A204.1 (cell line): ENCODE measurements around the gene OBSL1.

Source experiments
- FAIRE-seq: peaks from 2 replicates; lab custom pipeline; 2012; peaks lifted over from hg19 to GRCh38; lab: Jason Lieb, UNC

The OBSL1 gene

DNA sequence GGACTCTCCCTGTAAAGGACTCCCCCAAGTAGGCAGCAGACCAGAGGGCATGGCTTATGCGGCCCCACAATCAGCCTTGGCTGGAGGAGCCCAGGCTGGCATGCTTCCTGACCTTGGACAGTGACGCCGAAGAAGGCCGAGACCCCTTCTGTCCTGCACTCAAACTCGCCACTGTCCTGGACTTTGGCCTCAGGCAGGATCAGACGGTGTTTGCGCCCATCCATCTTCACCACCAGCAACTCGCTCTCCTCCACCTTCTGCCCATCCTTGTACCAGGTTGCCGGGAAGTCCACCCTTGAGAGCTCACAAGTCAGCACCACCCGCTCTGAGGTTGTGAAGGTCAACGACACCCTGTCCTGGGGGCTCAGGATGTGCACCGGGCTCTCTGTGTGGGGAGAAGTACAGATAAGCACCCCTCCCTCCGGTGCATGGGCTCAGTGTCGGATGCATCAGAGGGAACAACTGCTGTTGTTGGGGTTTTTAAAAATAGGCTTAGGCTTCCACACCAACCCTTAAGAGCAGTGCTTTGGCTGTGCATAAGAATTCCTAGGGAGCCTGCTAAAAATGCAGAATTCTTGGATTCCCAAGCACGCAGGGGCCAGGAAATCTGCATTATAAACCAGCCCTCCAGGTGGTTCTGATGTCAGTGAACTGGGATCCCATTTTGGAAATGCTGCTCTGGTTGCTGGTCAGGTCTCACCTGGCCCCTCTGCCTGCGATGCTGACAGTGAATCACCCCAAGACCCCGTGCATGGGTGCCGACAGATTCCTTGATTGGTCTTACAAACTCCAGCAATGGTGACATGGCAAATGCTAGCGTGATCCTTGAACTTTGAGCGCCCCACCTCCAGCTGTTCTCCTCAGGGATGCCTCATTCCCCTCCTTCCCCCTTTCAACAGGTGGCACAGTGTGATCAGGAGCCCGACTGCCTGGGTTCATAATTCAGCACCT is 5.9 kb downstream of the OBSL1 start:
- no peak for FAIRE-seq

DNA sequence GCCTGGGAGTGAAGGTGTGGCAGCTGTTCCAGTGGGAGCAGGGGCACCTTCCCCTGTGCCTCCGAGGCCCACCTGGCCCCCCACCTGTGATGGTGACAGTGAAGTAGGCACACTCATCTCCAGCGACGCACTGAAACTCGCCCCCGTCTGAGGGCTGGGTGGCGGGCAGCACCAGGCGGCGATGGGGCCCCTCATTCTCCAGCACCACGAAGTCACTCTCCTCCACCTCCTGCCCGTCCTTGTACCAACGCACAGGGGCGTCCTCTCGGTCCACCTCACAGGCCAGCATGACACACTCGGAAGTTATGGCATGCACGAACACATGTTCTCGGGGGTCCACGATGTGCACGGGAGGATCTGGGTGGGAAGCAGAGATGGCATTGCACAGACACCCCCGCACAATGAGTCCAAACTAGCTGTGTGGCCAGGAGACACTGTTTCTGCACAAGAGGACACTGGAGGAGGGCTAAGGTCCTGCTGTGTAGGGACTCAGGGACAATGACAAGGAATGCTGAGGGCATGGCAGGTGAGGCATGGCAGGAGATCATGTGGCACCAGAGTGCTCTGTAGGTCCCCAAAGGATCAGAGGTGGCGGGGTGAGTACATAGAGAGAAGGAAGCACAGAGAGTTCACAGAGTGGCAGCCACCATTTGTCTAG is 7.9 kb downstream of the OBSL1 start:
- no peak for FAIRE-seq

DNA sequence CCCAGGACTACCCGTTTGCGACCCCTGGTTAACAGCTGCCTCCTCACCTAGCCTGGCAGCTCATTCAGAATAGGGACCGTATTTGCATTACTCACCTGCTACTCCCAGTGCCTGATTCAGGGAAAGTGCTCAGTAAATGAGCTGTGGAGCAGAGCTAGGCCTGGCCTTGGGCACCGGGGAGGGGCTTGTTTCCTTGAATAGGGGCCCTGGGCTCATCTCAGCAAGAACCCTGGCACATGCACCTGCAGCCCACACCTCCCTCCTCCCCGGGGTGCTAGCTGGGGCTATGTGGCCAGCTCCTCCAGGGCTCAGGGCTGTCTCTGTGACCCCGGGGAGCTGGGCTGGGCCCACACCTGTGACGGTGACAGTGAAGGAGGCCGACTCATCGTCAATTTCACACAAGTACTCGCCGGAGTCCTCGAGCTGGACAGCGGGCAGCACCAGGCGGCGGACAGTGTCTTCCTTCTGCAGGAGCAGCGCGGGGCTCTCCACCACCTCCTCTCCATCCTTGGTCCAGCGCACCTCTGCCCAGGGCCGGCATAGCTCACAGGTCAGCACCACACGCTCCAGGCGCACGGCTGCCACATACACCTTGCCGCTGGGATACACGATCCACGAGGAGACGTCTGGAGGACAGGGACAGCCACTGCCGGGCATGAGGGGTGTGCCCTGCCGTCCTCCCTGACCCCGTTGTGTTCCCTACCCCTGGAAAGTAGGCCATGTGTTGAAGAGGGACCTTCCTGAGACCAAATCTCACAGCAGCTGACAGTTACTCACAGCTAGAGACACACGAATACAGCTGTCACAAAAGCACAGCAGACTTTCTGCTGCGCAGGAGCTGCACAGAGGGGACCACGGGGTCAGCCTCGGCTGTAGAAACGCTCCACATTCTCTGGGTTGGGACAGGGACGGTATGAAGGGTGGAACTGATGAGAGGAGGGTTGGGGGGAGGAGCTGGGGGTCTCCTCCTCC is 9.0 kb downstream of the OBSL1 start:
- no peak for FAIRE-seq

DNA sequence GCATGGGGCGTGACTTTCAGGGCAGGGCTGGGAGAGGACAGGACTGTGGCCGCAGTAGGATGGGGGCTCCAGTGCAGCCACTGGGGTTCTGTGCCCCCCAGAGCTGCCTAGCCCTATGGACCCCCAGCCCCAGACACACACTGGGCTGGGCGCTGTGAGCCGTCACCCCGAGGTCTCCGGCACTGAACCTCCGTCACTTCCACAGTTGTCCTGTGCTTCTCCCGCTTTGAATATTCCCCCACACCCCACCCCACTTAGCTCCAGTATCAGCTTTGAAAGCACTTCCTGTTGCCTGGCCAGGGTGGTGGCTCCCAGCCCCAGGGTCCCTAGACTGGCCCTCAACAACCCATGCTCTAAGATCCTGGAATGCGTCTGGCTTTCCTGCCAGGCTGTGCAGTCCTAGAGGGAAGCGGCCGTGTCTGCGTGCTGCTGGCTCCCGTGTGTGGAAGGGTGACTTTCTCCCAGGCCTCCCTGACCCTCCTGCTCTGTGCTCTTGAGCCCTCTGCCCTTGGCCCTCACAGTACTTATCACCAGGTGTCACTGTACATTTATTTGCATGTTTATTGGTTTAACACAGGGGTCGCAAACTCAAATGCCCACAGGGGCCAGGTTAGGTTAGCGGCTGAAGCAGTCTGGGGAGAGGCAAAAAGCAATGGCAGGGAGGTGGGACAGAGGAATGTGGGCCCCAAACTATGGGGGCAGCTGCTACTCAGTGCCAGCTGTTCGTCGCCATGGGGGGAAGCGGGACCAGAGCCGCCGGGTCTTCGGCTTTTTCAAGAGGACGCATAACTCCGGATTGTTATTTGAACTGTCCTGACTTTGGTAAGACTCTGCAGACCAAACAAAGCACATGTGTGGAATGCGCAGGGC is 9.9 kb downstream of the OBSL1 start:
- no peak for FAIRE-seq

DNA sequence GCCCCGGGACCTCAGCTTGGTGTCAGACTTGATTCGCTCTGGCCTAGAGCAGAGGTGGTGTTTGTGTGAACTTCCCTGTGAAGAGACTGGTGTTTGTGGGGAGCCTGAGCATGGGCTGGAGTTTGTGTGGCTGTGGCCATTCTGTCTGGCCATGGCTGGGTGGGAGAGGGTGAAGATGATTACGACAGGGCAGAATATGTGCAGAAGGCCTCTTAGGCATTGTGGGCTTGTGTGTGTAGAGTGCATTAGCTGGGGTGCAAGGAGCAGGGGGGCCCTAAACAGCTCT is 10.5 kb downstream of the OBSL1 start:
- FAIRE-seq = no peak

DNA sequence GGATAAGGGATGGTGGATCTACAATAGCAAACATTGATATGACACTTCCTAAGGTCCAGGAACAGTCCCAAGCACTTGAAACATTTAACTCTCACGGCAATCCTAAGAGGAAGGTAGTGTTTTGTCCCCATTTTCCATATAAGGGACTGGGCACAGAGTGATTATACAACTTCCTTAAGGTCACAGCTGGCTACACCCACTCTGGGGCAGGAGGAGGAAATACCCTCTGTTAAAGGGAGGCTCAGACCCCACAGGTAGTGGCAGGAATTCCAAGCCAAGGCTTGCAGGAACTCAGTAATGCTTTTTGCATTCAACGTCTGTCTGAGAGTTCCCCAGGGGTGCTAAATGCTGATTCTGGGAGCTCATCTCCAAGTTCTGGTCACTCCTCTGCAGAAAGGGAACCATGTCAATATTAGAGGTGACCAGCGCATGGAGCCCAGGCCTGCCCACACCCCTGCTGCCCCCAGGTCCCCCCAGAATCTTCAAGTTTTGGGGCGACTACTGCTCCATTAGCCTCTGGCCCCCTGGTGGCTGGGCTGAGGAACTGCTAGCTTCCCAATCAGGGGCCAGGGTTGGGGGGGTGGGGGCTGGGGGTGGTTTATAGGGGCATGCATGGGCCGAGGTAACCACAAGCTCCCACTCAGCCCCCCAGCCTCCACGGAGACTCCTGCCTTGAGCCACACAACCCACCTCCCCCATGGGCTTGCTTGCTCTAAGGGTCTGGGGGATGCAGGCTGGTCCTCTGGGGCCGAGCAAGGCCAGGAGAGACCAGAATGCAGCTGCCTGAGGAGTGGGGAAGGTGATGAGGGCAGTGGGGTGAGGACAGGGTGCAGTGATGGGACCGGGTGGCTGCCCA is 11.1 kb downstream of the OBSL1 start:
- FAIRE-seq = no peak

DNA sequence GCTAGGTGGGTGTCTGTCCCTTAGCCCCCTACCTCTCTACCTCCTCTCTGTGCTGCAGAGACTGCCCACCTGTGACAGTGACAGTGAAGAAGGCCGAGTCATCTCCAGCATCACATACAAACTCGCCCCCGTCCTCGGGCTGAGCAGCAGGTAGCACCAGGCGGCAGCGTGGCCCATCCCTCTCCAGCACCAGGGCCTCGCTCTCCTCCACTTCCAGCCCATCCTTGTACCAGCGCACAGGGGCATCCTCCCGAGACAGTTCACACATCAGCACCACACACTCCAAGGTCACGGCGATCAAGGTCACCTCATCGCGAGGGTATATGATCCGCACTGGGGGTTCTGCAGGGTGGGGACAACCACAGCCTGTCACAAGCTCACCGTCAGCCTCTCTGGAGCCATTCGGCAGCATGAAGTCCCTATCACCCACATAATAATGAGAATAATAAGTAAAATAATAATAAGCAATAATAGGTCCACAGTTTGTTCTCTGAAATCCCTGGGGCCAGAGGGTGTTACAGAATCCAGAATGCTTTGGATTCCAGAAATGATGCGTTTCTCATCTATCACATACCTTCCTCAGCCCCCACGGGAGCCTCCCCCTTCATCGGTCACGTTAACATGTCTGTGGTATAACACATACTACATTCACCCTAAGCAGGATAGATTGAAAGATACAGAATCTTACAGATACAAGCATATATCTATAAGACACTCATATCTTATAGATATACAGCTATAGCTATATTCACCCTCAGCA is 12.0 kb downstream of the OBSL1 start:
- no peak for FAIRE-seq

DNA sequence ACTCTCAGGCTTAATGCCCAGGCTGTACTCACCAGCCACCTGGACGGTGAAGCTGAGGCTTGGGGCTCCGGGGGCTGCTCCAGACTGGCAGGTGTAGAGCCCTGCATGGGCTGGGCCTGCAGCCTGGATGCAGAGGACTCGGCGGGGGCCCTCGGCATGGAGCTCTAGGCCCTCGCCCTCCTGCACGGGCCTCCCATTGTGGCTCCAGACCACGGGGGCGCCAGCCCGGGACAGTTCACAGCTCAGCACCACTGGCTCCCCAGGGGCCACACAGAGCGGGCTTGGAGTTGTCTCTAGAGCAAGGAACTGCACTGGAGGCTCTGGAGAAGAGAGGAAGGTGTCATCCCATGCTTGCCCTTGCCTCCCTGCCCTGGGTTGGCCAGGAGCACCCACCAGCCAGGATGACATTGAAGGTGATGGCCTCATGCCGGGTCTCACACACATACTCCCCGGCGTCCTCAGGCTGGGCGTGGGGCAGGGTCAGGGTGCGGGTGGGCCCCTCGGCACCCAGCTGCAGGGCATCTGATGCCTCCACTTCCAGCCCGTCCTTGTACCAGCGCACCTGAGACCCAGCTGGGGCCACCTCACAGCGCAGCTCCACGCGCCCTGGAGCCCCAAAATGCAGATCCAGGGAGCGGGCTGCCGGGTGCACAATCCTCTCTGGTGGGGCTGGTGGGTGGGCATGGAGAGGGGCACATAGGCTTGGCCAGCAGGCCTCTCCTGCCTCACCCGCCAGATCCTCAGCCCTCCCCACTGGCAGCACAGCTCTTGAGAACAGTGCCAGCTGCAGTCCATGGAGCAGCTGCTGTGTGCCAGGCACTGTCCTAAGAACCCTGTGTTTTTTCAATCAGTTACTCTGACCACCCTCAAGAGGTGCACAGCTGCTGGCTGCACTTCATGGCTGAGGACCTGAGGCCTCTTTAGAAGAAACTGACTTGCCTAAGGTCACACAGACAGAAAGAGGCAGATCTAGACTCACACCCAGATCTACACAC is 13.3 kb downstream of the OBSL1 start:
- no peak for FAIRE-seq

DNA sequence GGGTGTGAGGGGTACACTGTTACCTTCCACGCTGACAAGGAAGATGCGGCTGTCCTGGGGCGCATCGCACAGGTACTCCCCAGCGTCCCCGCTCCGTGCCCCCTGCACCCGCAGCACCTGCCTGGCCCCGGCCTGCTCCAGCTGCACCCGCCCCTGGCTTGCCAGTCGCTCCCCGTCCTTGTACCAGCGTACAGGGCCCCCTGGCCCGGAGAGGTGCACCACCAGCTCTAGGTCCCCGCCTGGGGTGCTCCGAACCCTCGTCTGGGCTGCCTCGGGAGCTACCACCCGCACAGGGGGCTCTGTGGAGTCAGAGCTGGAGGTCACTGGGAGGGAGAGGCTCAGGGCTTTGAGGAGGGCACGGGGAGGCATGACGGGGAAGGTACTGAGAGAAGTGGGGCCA is 14.0 kb downstream of the OBSL1 start:
- no peak for FAIRE-seq

DNA sequence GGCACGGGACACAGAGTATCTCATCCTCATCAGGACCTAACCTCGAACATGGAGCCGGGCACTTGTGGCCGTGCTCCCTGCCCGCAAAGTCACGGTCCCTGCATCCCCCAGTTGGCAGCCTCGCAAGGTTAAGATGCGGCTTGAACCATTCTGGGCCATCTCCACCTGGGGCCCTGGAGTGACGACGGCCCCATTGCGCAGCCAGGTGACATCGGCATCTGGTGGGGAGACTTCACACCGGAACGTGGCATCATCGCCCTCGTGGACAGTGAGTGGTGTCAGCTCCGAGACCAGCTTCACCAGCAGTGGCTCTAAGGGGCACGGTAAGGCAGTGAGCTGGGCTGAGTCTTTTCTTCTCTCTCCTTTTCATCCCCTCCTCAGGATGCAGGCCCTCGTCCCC is 14.9 kb downstream of the OBSL1 start:
- FAIRE-seq = no peak

DNA sequence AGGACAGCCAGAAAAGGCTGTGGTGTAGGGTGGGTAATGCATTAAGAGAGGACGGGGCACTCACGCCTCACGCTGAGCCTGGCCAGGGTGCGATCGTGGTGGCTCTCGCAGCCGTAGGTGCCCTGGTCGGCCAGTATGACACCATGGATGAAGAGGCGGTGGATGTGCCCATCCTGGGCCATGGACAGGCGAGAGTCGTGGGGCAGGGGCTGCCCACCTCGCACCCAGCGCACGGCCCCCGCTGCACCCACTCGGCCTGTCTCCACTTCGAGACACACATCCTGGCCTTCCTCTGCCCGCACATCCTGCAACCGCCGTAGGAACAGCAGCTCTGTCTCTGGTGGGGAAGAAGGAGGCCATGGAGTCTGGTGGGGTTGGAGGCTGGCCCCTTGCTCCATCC is 15.4 kb downstream of the OBSL1 start:
- FAIRE-seq = no peak

DNA sequence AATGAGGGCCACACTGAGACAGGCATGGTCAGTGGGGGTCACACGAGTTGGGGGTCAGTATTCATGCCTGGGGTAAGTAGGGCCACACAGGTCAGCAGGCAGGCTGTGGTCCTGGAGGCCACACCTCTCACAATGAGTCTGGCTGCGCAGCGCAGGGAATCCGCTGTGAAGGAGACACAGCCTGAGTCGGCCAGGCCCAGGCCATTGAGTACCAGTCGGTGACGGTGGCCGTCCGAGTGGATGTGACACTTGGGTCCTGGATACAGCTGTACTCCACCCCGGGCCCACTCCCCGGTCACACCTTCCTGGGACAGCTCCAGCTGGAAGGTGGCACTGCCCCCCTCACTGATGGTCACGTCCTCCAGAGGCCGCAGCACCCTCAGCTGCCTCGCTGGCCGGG is 17.0 kb downstream of the OBSL1 start:
- FAIRE-seq = no peak

DNA sequence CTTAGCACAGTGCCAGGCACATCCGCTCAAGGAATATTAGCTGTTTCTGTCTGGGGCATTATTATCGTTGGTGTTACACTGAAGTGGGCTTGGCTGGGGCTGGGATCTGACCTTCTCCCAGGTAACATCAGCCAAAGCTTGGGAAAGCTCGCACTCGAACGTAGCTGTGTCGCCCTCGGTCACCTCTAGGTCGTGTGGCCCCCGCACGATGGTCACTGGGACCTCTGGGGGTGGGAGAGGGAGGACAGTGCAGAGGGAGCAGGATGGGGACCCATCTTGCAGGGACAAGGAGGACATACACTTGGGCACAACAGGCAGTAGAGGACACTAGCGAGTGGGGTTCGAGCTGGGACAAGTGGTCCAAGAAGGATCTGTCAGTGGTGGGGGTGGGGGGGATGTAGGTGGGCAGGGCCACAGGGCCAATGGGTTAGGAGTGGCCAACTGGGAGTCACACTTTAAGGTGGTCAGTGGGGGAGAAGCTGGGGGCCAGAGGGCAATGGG is 17.8 kb downstream of the OBSL1 start:
- FAIRE-seq = no peak

DNA sequence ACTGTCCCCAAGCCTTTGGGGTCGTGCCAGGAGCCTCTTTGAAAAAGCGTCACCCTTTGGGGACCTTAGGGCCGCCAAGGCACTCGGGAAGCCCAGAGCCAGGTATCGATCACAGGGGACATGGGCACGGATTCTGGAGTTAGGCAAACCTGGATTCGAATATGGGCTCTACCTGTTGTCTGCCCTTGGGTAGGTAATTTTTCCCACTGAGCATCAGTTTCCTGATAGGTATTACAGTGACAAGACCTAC is 18.2 kb downstream of the OBSL1 start:
- FAIRE-seq = no peak

DNA sequence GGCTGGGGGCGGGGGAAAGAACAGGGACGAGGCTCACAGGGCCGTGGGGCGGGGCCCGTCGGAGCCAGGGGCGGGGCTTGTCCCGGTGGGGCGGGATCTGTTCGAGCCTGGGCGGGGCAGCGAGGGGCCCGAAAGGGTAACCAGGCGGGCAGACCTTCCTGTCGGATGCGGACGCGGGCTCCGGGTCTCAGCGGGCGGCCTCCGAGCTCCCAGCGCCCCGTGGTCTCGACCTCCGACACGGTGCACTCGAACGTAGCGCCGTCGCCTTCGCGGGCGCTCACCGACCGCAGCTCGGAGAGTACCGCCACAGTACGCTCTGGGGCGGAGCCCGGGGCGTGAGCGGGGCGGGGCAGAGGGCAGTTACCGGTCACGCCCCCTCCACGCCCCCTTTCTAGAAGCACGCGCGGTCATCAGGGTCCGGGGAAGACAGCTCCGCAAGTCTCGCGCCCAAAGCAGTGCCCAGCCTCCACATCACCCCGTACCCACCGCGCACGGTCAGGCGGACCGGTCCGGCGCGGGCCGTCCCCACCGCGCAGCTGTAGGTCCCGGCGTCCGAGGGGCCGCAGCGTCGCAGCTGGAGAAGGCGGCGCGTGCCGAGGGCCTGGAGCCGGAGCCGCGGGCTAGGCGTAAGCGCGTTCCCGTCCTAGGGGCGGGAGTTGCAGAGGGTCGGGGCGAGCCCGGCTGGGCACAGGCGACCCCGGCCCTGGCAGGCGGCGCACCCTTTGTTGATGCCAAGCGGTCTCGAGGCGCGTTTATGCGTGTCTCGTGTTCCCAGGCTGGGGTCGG is 18.8 kb downstream of the OBSL1 start:
- no peak for FAIRE-seq

DNA sequence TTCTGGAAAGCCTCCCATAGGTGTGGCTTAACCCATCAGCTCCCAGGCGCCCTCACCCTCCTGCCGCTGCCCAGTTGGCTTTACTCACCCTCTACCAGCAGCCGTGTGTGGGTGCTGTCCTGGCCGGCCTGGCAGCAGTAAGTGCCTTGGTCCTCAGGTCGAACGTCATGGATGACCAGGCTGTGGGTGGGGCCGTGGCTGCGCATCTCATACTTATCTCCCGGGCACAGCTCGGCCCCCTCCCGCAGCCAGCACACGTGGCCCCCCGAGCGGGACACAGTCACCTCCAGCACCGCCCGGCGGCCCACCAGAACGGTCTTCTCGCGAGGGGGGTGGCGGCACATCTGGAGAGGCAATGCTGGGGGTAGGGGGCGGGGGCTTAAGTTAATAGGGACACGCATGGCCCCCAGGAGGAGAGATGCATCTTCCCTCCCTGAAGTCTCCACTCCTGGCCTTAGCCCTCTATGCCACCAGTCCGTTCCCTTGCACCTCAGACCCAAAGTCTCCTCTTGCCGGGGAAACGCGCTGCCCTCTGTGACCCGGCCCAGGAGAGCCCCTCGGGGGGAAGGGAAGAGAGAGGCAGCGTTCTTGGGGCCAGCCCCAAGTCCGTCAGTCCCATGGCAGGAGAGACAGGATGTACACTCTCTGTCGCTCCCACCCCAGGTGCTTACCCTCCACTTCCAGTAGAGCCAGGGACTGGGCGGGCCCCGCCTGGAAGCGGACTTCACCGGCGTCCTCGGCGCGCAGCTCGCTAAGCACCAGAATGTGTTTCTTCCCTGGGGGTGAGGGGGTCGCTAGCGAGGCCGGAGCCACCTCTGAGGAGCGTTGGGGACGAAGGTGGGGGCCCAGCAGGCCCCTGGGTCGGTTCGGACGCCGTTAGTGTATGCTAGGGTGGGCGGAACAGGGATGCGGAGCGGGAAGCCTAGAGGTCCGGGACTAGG is 19.6 kb downstream of the OBSL1 start:
- FAIRE-seq = no peak

DNA sequence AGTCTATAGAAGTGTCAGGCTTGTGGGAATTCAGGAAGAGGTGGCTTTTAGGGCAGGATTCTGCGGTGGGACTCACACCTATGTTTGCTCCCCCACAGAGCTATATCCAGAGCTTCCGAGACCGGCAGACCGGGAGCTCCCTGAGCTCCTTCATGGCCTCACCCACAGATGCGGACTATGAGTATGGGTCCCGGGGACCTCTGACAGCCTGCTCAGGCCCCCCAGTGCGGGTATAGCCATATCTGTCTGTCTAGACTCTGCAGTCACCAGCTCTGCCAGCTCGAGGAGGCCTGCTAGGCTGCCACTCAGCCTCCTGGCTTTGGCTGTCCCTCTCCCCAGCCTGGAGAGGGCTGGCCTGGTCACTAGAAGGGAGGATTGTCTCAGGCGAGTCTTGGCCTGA is 21.7 kb downstream of the OBSL1 start:
- no peak for FAIRE-seq
